Measurements from ENCODE around the gene LAMA2.

DNA sequence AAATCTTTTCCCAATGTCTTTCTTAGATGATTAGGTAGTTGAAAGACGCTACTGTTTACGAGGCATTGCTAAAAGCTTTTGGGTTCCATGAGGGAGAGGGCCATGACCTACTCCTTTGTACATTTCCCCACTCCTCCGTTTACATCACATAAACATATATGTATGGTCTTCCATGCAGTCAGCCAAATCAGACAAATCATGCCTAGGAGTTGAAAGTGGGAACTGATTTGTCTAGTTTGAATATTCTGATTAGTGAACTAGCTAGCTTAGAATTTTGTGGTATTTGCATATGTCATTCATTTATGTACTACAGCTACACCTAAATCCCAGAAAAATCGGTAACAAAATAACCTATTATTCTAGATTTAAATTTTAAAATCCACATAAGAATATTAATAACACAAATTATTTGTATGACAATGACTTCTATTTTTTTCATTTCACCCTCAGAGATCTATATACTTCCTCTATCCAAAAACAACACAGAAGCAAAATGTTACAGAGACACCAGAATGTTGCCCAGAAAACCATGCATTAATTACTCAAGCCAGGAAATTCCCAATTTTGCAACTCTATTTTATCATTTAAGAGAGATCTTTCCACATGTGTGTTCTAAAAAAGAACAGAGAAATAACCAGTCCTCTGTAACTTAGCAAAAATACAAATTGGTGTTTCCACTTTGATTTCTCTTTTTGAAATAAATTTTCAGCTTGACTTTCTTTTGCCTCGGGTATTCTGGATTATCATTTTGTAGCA is 231.9 kb downstream of the LAMA2 start:
- TF ChIP-seq, protein P1, sequence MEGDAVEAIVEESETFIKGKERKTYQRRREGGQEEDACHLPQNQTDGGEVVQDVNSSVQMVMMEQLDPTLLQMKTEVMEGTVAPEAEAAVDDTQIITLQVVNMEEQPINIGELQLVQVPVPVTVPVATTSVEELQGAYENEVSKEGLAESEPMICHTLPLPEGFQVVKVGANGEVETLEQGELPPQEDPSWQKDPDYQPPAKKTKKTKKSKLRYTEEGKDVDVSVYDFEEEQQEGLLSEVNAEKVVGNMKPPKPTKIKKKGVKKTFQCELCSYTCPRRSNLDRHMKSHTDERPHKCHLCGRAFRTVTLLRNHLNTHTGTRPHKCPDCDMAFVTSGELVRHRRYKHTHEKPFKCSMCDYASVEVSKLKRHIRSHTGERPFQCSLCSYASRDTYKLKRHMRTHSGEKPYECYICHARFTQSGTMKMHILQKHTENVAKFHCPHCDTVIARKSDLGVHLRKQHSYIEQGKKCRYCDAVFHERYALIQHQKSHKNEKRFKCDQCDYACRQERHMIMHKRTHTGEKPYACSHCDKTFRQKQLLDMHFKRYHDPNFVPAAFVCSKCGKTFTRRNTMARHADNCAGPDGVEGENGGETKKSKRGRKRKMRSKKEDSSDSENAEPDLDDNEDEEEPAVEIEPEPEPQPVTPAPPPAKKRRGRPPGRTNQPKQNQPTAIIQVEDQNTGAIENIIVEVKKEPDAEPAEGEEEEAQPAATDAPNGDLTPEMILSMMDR (IDR thresholded peaks at IDR 0.05): no peak
- TF ChIP-seq POLR2A (IDR thresholded peaks at IDR 0.05) (no peak), EP300 (IDR thresholded peaks at IDR 0.05) (no peak), POLR2AphosphoS5 (IDR thresholded peaks at IDR 0.05) (no peak)

Measured in suprapubic skin (tissue), 4 donors.